GM19099 (cell line): Measurements from ENCODE around the gene SLC25A4.

Experiments used
- POLR2A ChIP-seq: IDR thresholded peaks from 3 replicates; pipeline ENCODE4 v1.6.1; 2011; ENCODE audit warnings: low read depth; ENCODE audit not compliant: insufficient read length; ENCODE audit errors: extremely low read depth

Gene SLC25A4

DNA sequence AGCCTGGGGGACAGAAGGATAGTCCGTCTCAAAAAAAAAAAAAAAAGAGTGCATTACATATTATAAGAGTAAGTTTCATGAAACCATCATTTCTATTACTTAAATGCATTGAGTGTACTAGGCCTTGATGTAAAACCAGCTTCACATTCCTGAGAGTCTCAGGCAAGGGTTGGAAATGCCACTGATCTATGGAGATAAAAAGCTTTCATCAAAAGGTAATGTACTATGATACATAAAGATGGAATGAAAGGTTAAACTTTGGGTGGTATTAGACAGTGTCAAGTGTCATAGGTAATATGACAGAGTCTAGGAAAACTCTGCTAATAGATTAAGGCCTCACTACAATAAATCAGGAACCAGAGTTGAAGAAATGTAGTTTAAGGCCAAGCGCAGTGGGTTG, 53.4 kb downstream of the SLC25A4 start:
- TF ChIP-seq POLR2A = no peak
